Measurements from ENCODE around the gene RPRD1A. TPM values are rescaled to one million over a fixed set of nuclear protein-coding genes. Genes with fewer than 3 reads are reported as not detected.
A peak's percentile ranks its signal among the peaks of the same experiment; 100 is the strongest.

The RPRD1A gene
- polyA plus RNA-seq, 1 of the 3 experiments (the other 2 are of a cell fraction): 28.9 TPM

DNA sequence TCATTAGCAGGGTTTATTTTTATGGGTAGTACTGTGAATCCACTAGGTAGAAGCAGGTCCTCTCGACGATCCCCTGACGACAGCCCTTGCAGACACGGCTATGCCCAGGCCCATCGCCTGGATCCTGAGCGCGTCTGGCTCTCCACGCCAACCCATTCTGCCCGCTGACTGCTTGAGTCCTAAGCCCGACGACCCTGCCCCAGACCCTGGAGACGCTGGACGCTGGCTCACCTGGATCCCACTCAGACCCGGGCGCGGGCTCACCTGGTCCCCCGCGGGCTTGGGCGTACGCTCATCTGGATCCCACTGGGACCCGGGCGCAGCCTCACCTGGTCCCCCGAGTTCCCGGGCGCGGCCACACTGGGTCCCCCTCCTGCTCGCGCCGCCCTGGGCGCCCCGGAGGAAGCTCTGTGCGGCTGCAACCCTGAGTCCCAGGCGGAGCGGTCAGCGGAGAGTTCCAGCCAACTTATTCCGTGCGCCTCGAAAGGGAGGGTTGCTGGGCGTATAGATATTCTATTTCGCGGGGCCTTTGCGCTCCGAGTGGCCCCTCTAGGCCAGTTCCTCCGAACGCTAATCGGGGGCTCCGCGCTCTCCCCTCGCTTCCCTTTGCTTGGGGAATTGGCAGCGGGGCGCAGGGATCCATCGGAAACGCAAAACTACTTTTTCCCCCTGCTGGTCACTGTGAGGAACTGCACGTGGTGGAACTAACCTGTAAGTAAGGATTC lies 117.3 kb downstream of the RPRD1A start:
- WGBS (ENCODE audit: low lambda C conversion rate): 11% methylated on average over 17 of the region's 54 CpGs
- TF ChIP-seq, protein P1, sequence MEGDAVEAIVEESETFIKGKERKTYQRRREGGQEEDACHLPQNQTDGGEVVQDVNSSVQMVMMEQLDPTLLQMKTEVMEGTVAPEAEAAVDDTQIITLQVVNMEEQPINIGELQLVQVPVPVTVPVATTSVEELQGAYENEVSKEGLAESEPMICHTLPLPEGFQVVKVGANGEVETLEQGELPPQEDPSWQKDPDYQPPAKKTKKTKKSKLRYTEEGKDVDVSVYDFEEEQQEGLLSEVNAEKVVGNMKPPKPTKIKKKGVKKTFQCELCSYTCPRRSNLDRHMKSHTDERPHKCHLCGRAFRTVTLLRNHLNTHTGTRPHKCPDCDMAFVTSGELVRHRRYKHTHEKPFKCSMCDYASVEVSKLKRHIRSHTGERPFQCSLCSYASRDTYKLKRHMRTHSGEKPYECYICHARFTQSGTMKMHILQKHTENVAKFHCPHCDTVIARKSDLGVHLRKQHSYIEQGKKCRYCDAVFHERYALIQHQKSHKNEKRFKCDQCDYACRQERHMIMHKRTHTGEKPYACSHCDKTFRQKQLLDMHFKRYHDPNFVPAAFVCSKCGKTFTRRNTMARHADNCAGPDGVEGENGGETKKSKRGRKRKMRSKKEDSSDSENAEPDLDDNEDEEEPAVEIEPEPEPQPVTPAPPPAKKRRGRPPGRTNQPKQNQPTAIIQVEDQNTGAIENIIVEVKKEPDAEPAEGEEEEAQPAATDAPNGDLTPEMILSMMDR (IDR thresholded peaks at IDR 0.05): peak; percentile 93
- TF ChIP-seq RCOR1 (IDR thresholded peaks at IDR 0.05; ENCODE audit: low read length) (peak; percentile 60; the same call in 1 of the 2 replicates), RAD21 (IDR thresholded peaks at IDR 0.05; ENCODE audit: low read length) (peak; percentile 71), MAX (IDR thresholded peaks at IDR 0.05; ENCODE audit: low read depth) (peak; percentile 80), RXRA (IDR thresholded peaks at IDR 0.05; ENCODE audit: borderline replicate concordance, low read depth) (no peak), JUND (IDR thresholded peaks at IDR 0.05) (no peak), USF2 (IDR thresholded peaks at IDR 0.05; ENCODE audit: borderline replicate concordance, low read depth, low read length) (peak; percentile 35; the same call in 1 of the 2 replicates), USF1 (IDR thresholded peaks at IDR 0.05; ENCODE audit: borderline replicate concordance, low read depth) (no peak), ZBTB33 (IDR thresholded peaks at IDR 0.05; ENCODE audit: borderline replicate concordance, low read depth) (no peak), SMC3 (IDR thresholded peaks at IDR 0.05; ENCODE audit: low read depth, low read length) (peak; percentile 80)
- POLR2A ChIA-PET: no interaction called here
- no peaks in the 10 kb centered on the region for H3K36me3 ChIP-seq (replicated peaks in 1 of 2; ENCODE audit: control insufficient read depth in 1 of 2, insufficient read depth in 2 of 2, low read length in 1 of 2)
- no peaks in the 10 kb centered on the region for H4K20me1 ChIP-seq (ENCODE audit: insufficient read depth)
- peak overlapping the region; percentile 88 for H2AFZ ChIP-seq (ENCODE audit: low read depth)
- CTCF ChIA-PET: interaction anchor here (0.6 to 6.0 kb wide), 44 partner anchors 9 to 542 kb away, joined by 3 to 74 read pairs (median 4); partner anchors contain the start of gene RMP24
- H3K27me3 ChIP-seq (ENCODE audit: insufficient read depth): no peaks in the 10 kb centered on the region
- H3K27ac ChIP-seq (ENCODE audit: low read depth in 2 of 2, low read length in 1 of 2): no peak overlapping the region
- peak overlapping the region; percentile 91 for H3K4me2 ChIP-seq
- DNase-seq: peak; percentile 79
- peak overlapping the region; percentile 56 to 80 for H3K4me3 ChIP-seq (ENCODE audit: low read depth in 2 of 2, low read length in 1 of 2)
- no peak overlapping the region for H3K9ac ChIP-seq
- peaks cover 0 to 7% of the 10 kb centered on the region in 2 experiments; a peak in 1 of 4 replicates for H3K4me1 ChIP-seq (ENCODE audit: control insufficient read depth in 1 of 2, insufficient read depth in 2 of 2, low read depth in 1 of 2, low read length in 1 of 2)
- no peaks in the 10 kb centered on the region for H3F3A ChIP-seq (replicated peaks; ENCODE audit: insufficient read depth)
- no peaks in the 10 kb centered on the region for H3K9me2 ChIP-seq
- H3K79me2 ChIP-seq (ENCODE audit: insufficient read depth): no peaks in the 10 kb centered on the region
- H3K9me3 ChIP-seq: no peaks in the 10 kb centered on the region

All from SK-N-SH (cell line).